OCI-LY7 (cell line): Measurements from ENCODE around the gene MPRIP. TPM values are rescaled to one million over a fixed set of nuclear protein-coding genes. Genes with fewer than 3 reads are reported as not detected.

Experiments
- BruUV-seq: library from RNA; stranded (reverse); fragments of 400-500 nt; replicated peaks from 2 replicates; lab custom pipeline; 2021; lab: Mats Ljungman, UMichigan
- CTCF ChIA-PET: fragments of 300-600 bp; sonication (Branson Sonifier 250); formaldehyde crosslinking; loops from one replicate; lab custom pipeline; 2022; ENCODE audit warnings: antibody characterized with exemption; ENCODE audit not compliant: unreplicated experiment; lab: Charles Lee
- POLR2A ChIA-PET: fragments of 300-600 bp; sonication (Branson Sonifier 250); formaldehyde crosslinking; loops from one replicate; lab custom pipeline; 2022; ENCODE audit warnings: antibody characterized with exemption; lab: Charles Lee
- DNase-seq: peaks from one replicate; pipeline ENCODE4 v3.0.0-alpha.2; 2015; ENCODE audit warnings: low spot score
- H2AFZ ChIP-seq: fragments of 200-600 bp; sonication (generic), shearing (Covaris generic); 2 replicates; pipeline ENCODE4 v1.6.1; 2014; ENCODE audit warnings: mild to moderate bottlenecking, antibody characterized with exemption, low read length, moderate library complexity
- H3K27ac ChIP-seq: fragments of 200-600 bp; sonication (generic); 2 replicates; pipeline ENCODE4 v1.5.1; 2014; ENCODE audit warnings: mixed run types, low read depth, mild to moderate bottlenecking, moderate library complexity, low read length, inconsistent platforms; ENCODE audit not compliant: poor library complexity, severe bottlenecking
- H3K36me3 ChIP-seq: fragments of 200-600 bp; sonication (generic); 2 replicates; pipeline ENCODE4 v1.6.1; 2014; ENCODE audit warnings: mild to moderate bottlenecking, antibody characterized with exemption, low read length, moderate library complexity, mixed read lengths; ENCODE audit not compliant: insufficient read depth
- H3K4me1 ChIP-seq: fragments of 200-600 bp; sonication (generic); 2 replicates; pipeline ENCODE4 v1.5.1; 2014; ENCODE audit warnings: mild to moderate bottlenecking, low read length; ENCODE audit not compliant: insufficient read depth, poor library complexity, severe bottlenecking
- H3K4me2 ChIP-seq: fragments of 200-600 bp; sonication (generic); 2 replicates; pipeline ENCODE4 v1.6.1; 2014; ENCODE audit warnings: mild to moderate bottlenecking, low read length
- H3K4me3 ChIP-seq: fragments of 200-600 bp; sonication (generic); 2 replicates; pipeline ENCODE4 v1.5.1; 2014; ENCODE audit warnings: mild to moderate bottlenecking, low read depth, low read length; ENCODE audit not compliant: poor library complexity, severe bottlenecking
- H3K79me2 ChIP-seq: fragments of 200-600 bp; sonication (generic); 2 replicates; pipeline ENCODE4 v1.6.1; 2016; ENCODE audit warnings: low read depth, mild to moderate bottlenecking, low read length, moderate library complexity, mixed read lengths; ENCODE audit not compliant: insufficient read depth
- H3K9me2 ChIP-seq: fragments of 200-600 bp; sonication (generic); 2 replicates; pipeline ENCODE4 v1.6.1; 2016; ENCODE audit warnings: mild to moderate bottlenecking, low read length, mixed read lengths; ENCODE audit not compliant: insufficient read depth
- H3K9me3 ChIP-seq: fragments of 200-600 bp; sonication (generic); 2 replicates; pipeline ENCODE4 v1.6.1; 2014; ENCODE audit warnings: mild to moderate bottlenecking, mixed run types, low read length, mixed read lengths
- H4K20me1 ChIP-seq: fragments of 200-600 bp; sonication (generic); 2 replicates; pipeline ENCODE4 v1.6.1; 2014; ENCODE audit warnings: mild to moderate bottlenecking, antibody characterized with exemption, low read length, moderate library complexity, mixed read lengths; ENCODE audit not compliant: insufficient read depth
- CTCF ChIP-seq: fragments of 200-600 bp; sonication (generic); conservative IDR thresholded peaks from 2 replicates; pipeline ENCODE4 v1.5.1; 2014; ENCODE audit warnings: mild to moderate bottlenecking, antibody characterized with exemption, low read length, moderate library complexity, mixed read lengths
- EZH2phosphoT487 ChIP-seq: fragments of 200-600 bp; sonication (generic); IDR thresholded peaks from 2 replicates; pipeline ENCODE4 v1.6.1; 2018; ENCODE audit warnings: low read depth, borderline replicate concordance, mild to moderate bottlenecking, mixed run types, antibody characterized with exemption, low read length, moderate library complexity, mixed read lengths
- intact Hi-C: fragments of 100-400 bp; cut with micrococcal nuclease; formaldehyde crosslinking; loops from one replicate; pipeline ENCODE4 v1.10.0; 2022; ENCODE audit not compliant: unreplicated experiment
- total RNA-seq, 2 experiments: library from RNA; depleted of rRNA in 1 of 2; stranded (reverse); fragments of >200 nt in 1 of 2; shearing (Covaris generic) in 1 of 2; gene quantifications; 2 replicates each; pipeline ENCODE4 v1.2.3, GENCODE V29; 2014 to 2022

The MPRIP gene
- total RNA-seq, 2 experiments from 2014 or later = 73.3 to 109 TPM

GRCh38 chr17:17058304-17058703 lies 16.0 kb downstream of the MPRIP start:
- no peaks in the 10 kb centered on the region for H3K79me2 ChIP-seq
- ChIA-PET CTCF (no interaction called here), POLR2A (no interaction called here)

GRCh38 chr17:17059301-17059890 lies 17.1 kb downstream of the MPRIP start:
- CTCF ChIA-PET = no interaction called here
- POLR2A ChIA-PET = no interaction called here
- no peak overlapping the region for H3K4me2 ChIP-seq
- H3K9me2 ChIP-seq = no peaks in the 10 kb centered on the region
- no peaks in the 10 kb centered on the region for H3K4me1 ChIP-seq
- no peak overlapping the region for H2AFZ ChIP-seq
- no peak overlapping the region for H3K4me3 ChIP-seq
- no peaks in the 10 kb centered on the region for H3K9me3 ChIP-seq
- no peaks in the 10 kb centered on the region for H3K79me2 ChIP-seq
- no peak overlapping the region for H3K27ac ChIP-seq
- no TSS peak for BruUV-seq
- H3K36me3 ChIP-seq = no peaks in the 10 kb centered on the region
- no peak for DNase-seq
- peaks cover 3% of the 10 kb centered on the region; the same call in 1 of the 2 replicates for H4K20me1 ChIP-seq
- TF ChIP-seq CTCF = no peak
- intact Hi-C loops = no loop called here

More at GRCh38 chr17:17058304-17058703, 16.0 kb downstream of the MPRIP start:
- Histone ChIP-seq H3K9me3 (no peaks in the 10 kb centered on the region), H3K9me2 (no peaks in the 10 kb centered on the region), H4K20me1 (no peaks in the 10 kb centered on the region; the same call in 1 of the 2 replicates), H3K4me3 (no peak overlapping the region), H2AFZ (no peak overlapping the region), H3K27ac (no peak overlapping the region), H3K4me2 (no peak overlapping the region), H3K36me3 (no peaks in the 10 kb centered on the region), H3K4me1 (no peaks in the 10 kb centered on the region)
- BruUV-seq = no TSS peak
- no peak for DNase-seq
- intact Hi-C loops = no loop called here
- TF ChIP-seq EZH2phosphoT487 (no peak), CTCF (no peak)

- no peak for TF ChIP-seq EZH2phosphoT487
- Histone ChIP-seq H3K9me2 (no peaks in the 10 kb centered on the region), H4K20me1 (peaks cover 5% of the 10 kb centered on the region; the same call in 1 of the 2 replicates), H3K79me2 (no peaks in the 10 kb centered on the region), H3K4me1 (no peaks in the 10 kb centered on the region), H3K4me2 (no peak overlapping the region), H2AFZ (no peak overlapping the region), H3K36me3 (no peaks in the 10 kb centered on the region), H3K27ac (no peak overlapping the region), H3K4me3 (no peak overlapping the region), H3K9me3 (no peaks in the 10 kb centered on the region)
- ChIA-PET CTCF (no interaction called here), POLR2A (no interaction called here)
- intact Hi-C loops = no loop called here
- DNase-seq = no peak
- BruUV-seq = no TSS peak
Observed at GRCh38 chr17:17060001-17060922, 18.0 kb downstream of the MPRIP start.
